Large intestine (tissue), 3 donors: ENCODE measurements around the gene LASP1NB. TPM values are rescaled to one million over a fixed set of nuclear protein-coding genes. Genes with fewer than 3 reads are reported as not detected.
"Not testable (repeated sequence)": the region's sequence is repeated elsewhere in the genome, so short reads cannot be mapped to it uniquely, and the experiment has no call there.

Experiments
- DNase-seq, 2 donors: peaks; one replicate each; pipeline versions ENCODE4 v3.0.0 to v3.0.0-alpha.2; 2013
- H3K27ac ChIP-seq: one replicate; pipeline ENCODE4 v1.5.1; 2013; ENCODE audit warnings: low read length
- H3K27me3 ChIP-seq: 2 replicates; pipeline ENCODE4 v1.6.1; 2013; ENCODE audit warnings: low read length; ENCODE audit not compliant: control insufficient read depth, insufficient read depth
- H3K36me3 ChIP-seq: 2 replicates; pipeline ENCODE4 v1.6.1; 2013; ENCODE audit warnings: low read length; ENCODE audit not compliant: control insufficient read depth, insufficient read depth
- H3K4me1 ChIP-seq: one replicate; pipeline ENCODE4 v1.6.1; 2013; ENCODE audit warnings: low read length; ENCODE audit not compliant: control insufficient read depth, insufficient read depth
- H3K4me3 ChIP-seq: one replicate; pipeline ENCODE4 v1.5.1; 2013; ENCODE audit warnings: low read length
- H3K9me3 ChIP-seq: one replicate; pipeline ENCODE4 v1.6.1; 2013; ENCODE audit warnings: mild to moderate bottlenecking, low read depth, low read length, moderate library complexity; ENCODE audit not compliant: control insufficient read depth
- WGBS: methylation state at CpG from one replicate; pipeline ENCODE4 v1.1.5; 2013; ENCODE audit warnings: low lambda C conversion rate; ENCODE audit not compliant: insufficient coverage; 5-methylcytosine and 5-hydroxymethylcytosine counted together
- polyA plus RNA-seq: library from polyadenylated mRNA; unstranded; fragments of 120-200 nt; gene quantifications from one replicate; pipeline ENCODE4 v1.2.1, GENCODE V29; 2013

LASP1NB gene

GRCh38 chr17:38967290-38967738 is 41.9 kb downstream of the LASP1NB start, which contains the start of gene FBXO47:
Gene FBXO47, minus strand, starts transcription at chr17:38967403. Its CDS starts 4,378 bp downstream, at chr17:38963025.
- Histone ChIP-seq H3K27me3 (peaks cover 3% of the 10 kb centered on the region), H3K4me1 (no peaks in the 10 kb centered on the region), H3K36me3 (no peaks in the 10 kb centered on the region), H3K9me3 (no peaks in the 10 kb centered on the region), H3K4me3 (peak within 1 kb of the TSS; percentile 26), H3K27ac (no peak within 1 kb of the TSS)
- no CpG with 5 or more reads among the region's 21 CpGs for WGBS
- DNase-seq = peak; percentile 84 to 93

GRCh38 chr17:38969281-38969680 is 43.9 kb downstream of the LASP1NB start:
- Histone ChIP-seq H3K36me3 (no peaks in the 10 kb centered on the region), H3K4me3 (no peak overlapping the region), H3K4me1 (no peaks in the 10 kb centered on the region), H3K27me3 (peaks cover 3% of the 10 kb centered on the region), H3K9me3 (no peaks in the 10 kb centered on the region), H3K27ac (no peak overlapping the region)
- no CpG with 5 or more reads among the region's 4 CpGs for WGBS
- no peak for DNase-seq

GRCh38 chr17:38970128-38970527 is 44.7 kb downstream of the LASP1NB start:
- Histone ChIP-seq H3K27ac (no peak overlapping the region), H3K4me1 (no peaks in the 10 kb centered on the region), H3K4me3 (no peak overlapping the region), H3K36me3 (no peaks in the 10 kb centered on the region), H3K27me3 (peaks cover 3% of the 10 kb centered on the region), H3K9me3 (no peaks in the 10 kb centered on the region)
- whole genome bisulfite sequencing = no CpG with 5 or more reads among the region's 4 CpGs
- DNase-seq = no peak

GRCh38 chr17:38970804-38971203 is 45.4 kb downstream of the LASP1NB start:
- Histone ChIP-seq H3K36me3 (no peaks in the 10 kb centered on the region), H3K27me3 (peaks cover 3% of the 10 kb centered on the region), H3K27ac (no peak overlapping the region), H3K4me1 (no peaks in the 10 kb centered on the region), H3K4me3 (no peak overlapping the region), H3K9me3 (no peaks in the 10 kb centered on the region)
- WGBS = 83% methylated on average over 2 of the region's 5 CpGs
- no peak for DNase-seq

GRCh38 chr17:38976187-38976551 is 50.8 kb downstream of the LASP1NB start:
- not testable (repeated sequence) for H3K9me3 ChIP-seq, DNase-seq, H3K27ac ChIP-seq, H3K36me3 ChIP-seq, H3K4me1 ChIP-seq, H3K27me3 ChIP-seq, H3K4me3 ChIP-seq
- WGBS = no CpG with 5 or more reads among the region's 6 CpGs

GRCh38 chr17:38978180-38978579 is 52.8 kb downstream of the LASP1NB start:
- Histone ChIP-seq H3K36me3 (no peaks in the 10 kb centered on the region), H3K27ac (no peak overlapping the region), H3K9me3 (no peaks in the 10 kb centered on the region), H3K27me3 (no peaks in the 10 kb centered on the region), H3K4me1 (no peaks in the 10 kb centered on the region), H3K4me3 (no peak overlapping the region)
- no CpG with 5 or more reads among the region's 4 CpGs for WGBS
- no peak for DNase-seq

Other genes starting within 250 kb of the LASP1NB start
- gene MLLT6, start 220.3 kb upstream of the LASP1NB start, polyA plus RNA-seq = 98.2 TPM
- gene CISD3, start 195.3 kb upstream of the LASP1NB start, polyA plus RNA-seq = 47.7 TPM
- gene PCGF2, start 177.3 kb upstream of the LASP1NB start, polyA plus RNA-seq = 27.7 TPM
- 117 TPM for gene PSMB3, start 172.9 kb upstream of the LASP1NB start, polyA plus RNA-seq
- gene PIP4K2B, start 126.1 kb upstream of the LASP1NB start, polyA plus RNA-seq = 33.4 TPM
- gene CWC25, start 100.3 kb upstream of the LASP1NB start, polyA plus RNA-seq = 20.1 TPM
- 2,763 TPM for gene RPL23, start 71.9 kb upstream of the LASP1NB start, polyA plus RNA-seq
- 244 TPM for gene LASP1, start 55.6 kb upstream of the LASP1NB start, polyA plus RNA-seq
- not detected for gene FBXO47, start 41.8 kb downstream of the LASP1NB start, polyA plus RNA-seq
- 4.1 TPM for gene PLXDC1, start 226.0 kb downstream of the LASP1NB start, polyA plus RNA-seq
- gene ARL5C, start 240.5 kb downstream of the LASP1NB start, polyA plus RNA-seq = not detected